IPS-15b (cell line): Measurements from ENCODE around the gene GRB7.
A peak's percentile ranks its signal among the peaks of the same experiment; 100 is the strongest.

ENCODE experiments used
- H3K27me3 ChIP-seq: one replicate; pipeline ENCODE4 v1.6.1; 2013; ENCODE audit warnings: low read length; ENCODE audit not compliant: control insufficient read depth, insufficient read depth
- H3K36me3 ChIP-seq: one replicate; pipeline ENCODE4 v1.6.1; 2013; ENCODE audit warnings: low read length; ENCODE audit not compliant: control insufficient read depth, insufficient read depth
- H3K4me1 ChIP-seq: one replicate; pipeline ENCODE4 v1.6.1; 2013; ENCODE audit warnings: mild to moderate bottlenecking, low read length; ENCODE audit not compliant: control insufficient read depth, insufficient read depth
- H3K4me3 ChIP-seq: one replicate; pipeline ENCODE4 v1.5.1; 2013; ENCODE audit warnings: low read depth, low read length
- H3K9ac ChIP-seq: one replicate; pipeline ENCODE4 v1.6.1; 2013; ENCODE audit warnings: low read depth, mild to moderate bottlenecking, low read length
- H3K9me3 ChIP-seq: one replicate; pipeline ENCODE4 v1.6.1; 2013; ENCODE audit warnings: mild to moderate bottlenecking, low read length; ENCODE audit not compliant: control insufficient read depth, insufficient read depth

The GRB7 gene

GRCh38 chr17:39726617-39727016, 11.1 kb upstream of the GRB7 start:
- peaks cover 5% of the 10 kb centered on the region for H3K4me1 ChIP-seq
- H3K4me3 ChIP-seq = no peak overlapping the region
- no peaks in the 10 kb centered on the region for H3K9me3 ChIP-seq
- H3K9ac ChIP-seq = no peak overlapping the region
- peaks cover 43% of the 10 kb centered on the region for H3K36me3 ChIP-seq
- H3K27me3 ChIP-seq = no peaks in the 10 kb centered on the region

DNA sequence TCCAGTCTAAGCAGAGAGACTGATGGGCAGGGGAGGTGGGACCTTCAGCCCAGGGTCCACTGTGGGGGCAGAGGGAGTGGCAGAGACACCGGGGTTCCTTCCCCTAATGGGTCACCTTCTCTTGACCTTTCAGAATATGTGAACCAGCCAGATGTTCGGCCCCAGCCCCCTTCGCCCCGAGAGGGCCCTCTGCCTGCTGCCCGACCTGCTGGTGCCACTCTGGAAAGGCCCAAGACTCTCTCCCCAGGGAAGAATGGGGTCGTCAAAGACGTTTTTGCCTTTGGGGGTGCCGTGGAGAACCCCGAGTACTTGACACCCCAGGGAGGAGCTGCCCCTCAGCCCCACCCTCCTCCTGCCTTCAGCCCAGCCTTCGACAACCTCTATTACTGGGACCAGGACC, 10.2 kb upstream of the GRB7 start:
- H3K4me3 ChIP-seq = no peak overlapping the region
- H3K27me3 ChIP-seq = no peaks in the 10 kb centered on the region
- peaks cover 5% of the 10 kb centered on the region for H3K4me1 ChIP-seq
- H3K9ac ChIP-seq = no peak overlapping the region
- no peaks in the 10 kb centered on the region for H3K9me3 ChIP-seq
- H3K36me3 ChIP-seq = peaks cover 43% of the 10 kb centered on the region

GRCh38 chr17:39729280-39729851, 8.4 kb upstream of the GRB7 start:
- Histone ChIP-seq H3K9me3 (no peaks in the 10 kb centered on the region), H3K36me3 (peaks cover 38% of the 10 kb centered on the region), H3K9ac (peak overlapping the region; percentile 68), H3K4me3 (peak overlapping the region; percentile 84), H3K27me3 (no peaks in the 10 kb centered on the region), H3K4me1 (peaks cover 5% of the 10 kb centered on the region)

DNA sequence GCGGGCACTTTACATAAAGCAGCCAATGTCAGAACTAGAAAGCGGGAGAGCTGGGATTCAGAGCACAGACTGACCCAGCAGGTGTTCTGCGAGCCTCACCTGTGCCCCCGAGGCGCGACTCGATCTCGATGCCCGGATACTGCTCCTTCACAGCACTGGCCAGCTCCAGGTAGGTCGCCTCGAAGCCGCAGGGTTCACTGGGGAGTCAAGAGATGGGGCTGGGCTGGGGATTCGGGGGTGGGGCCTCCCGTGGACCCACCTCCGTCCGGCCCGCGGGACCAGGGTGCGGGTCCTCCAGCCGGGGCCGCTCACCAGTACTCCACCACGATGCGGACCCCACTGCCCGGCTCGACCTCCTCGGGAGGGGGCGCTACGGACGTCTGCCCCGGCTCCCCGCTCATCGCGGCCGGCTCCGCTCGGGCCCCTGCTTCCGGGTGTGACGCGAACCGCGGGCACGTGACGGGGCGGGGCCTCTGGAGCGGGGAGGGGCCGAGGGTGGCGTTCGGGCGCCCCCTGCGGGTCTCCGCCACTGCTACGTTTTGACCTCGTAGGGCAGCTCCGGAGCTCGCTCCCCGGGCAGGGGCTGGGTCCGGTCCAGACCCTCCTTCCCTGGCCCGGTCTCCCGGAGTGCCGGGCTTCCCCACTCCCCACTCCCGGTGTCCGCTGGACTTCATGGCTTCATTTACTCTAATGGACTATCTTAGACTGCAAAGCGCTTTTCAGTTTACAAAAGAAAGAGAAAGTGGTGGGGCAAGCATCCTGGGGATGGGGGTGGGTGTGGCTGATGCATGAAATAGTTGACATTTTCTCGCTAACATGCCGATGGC, 7.4 kb upstream of the GRB7 start, which contains the start of gene MIEN1:
MIEN1 (minus strand) TSS at position 438 of the 827 bp plus-strand sequence; CDS start at position 401, 37 bp downstream.
- no peaks in the 10 kb centered on the region for H3K9me3 ChIP-seq
- H3K4me3 ChIP-seq = peak within 1 kb of the TSS; percentile 84
- peak within 1 kb of the TSS; percentile 68 for H3K9ac ChIP-seq
- H3K4me1 ChIP-seq = peaks cover 5% of the 10 kb centered on the region
- H3K27me3 ChIP-seq = no peaks in the 10 kb centered on the region
- peaks cover 29% of the 10 kb centered on the region for H3K36me3 ChIP-seq

DNA sequence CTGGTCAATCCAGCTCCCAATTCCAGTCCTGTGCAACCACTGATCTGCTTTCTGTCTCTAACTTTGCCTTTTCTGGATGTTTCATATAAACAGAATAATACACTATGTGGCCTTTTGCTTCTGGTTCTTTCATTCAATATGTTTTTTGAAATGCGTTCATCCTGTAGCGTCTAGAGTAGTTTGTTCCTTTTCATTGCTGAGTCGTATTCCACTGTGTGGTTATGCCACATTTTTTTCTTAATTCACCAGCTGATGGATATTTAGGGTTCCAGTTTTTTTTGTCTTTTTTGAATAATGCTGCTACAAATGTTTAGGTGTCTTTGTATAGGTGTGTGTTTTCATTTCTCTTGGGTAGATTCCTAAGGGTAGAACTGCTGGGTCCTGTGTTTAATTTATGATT, 5.2 kb upstream of the GRB7 start:
- Histone ChIP-seq H3K9ac (no peak overlapping the region), H3K27me3 (no peaks in the 10 kb centered on the region), H3K9me3 (no peaks in the 10 kb centered on the region), H3K4me1 (peaks cover 7% of the 10 kb centered on the region), H3K36me3 (peaks cover 15% of the 10 kb centered on the region), H3K4me3 (no peak overlapping the region)

GRCh38 chr17:39735882-39736281, 1.9 kb upstream of the GRB7 start:
- H3K27me3 ChIP-seq = no peaks in the 10 kb centered on the region
- peaks cover 2% of the 10 kb centered on the region for H3K4me1 ChIP-seq
- no peak overlapping the region for H3K4me3 ChIP-seq
- H3K36me3 ChIP-seq = no peaks in the 10 kb centered on the region
- H3K9ac ChIP-seq = no peak overlapping the region
- H3K9me3 ChIP-seq = no peaks in the 10 kb centered on the region

GRCh38 chr17:39736319-39737165, 1.2 kb upstream of the GRB7 start:
- Histone ChIP-seq H3K27me3 (no peaks in the 10 kb centered on the region), H3K9ac (no peak overlapping the region), H3K36me3 (no peaks in the 10 kb centered on the region), H3K4me1 (peaks cover 6% of the 10 kb centered on the region), H3K9me3 (no peaks in the 10 kb centered on the region), H3K4me3 (no peak overlapping the region)

DNA sequence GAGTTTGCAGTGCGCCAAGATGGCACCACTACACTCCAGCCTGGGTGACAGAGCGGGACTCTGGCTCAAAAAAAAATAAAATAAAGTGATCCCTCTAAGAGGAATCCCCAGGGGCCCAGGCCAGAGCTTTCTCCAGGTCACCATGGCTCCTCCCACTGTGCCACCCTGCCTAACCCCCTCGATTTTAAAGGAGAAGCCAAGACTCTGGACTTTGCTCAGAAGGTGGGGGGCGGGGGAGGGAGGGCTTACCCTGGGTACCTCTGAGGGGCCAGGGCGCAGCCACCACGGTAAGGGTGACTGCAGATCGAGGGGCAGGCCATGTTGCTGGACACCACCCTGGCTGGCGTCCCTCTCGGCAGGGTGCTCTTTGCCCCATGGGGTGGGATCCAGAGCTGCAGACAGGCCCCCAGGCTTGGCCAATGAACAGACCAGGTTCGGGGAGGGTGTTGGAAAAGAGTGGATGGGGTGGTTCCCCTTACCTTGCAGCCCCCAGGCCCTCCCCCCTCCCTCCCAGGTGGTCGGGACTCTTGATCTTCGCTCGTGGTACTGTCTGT, 455 bp upstream of the GRB7 start:
- peaks cover 6% of the 10 kb centered on the region for H3K4me1 ChIP-seq
- H3K9me3 ChIP-seq = no peaks in the 10 kb centered on the region
- no peaks in the 10 kb centered on the region for H3K27me3 ChIP-seq
- H3K9ac ChIP-seq = no peak overlapping the region
- H3K4me3 ChIP-seq = peak overlapping the region; percentile 90
- H3K36me3 ChIP-seq = peaks cover 4% of the 10 kb centered on the region

GRCh38 chr17:39738568-39738901, 797 bp downstream of the GRB7 start:
- Histone ChIP-seq H3K9ac (peak overlapping the region; percentile 65), H3K27me3 (no peaks in the 10 kb centered on the region), H3K4me3 (peak overlapping the region; percentile 90), H3K4me1 (peaks cover 6% of the 10 kb centered on the region), H3K9me3 (no peaks in the 10 kb centered on the region), H3K36me3 (peaks cover 17% of the 10 kb centered on the region)

- no peaks in the 10 kb centered on the region for H3K9me3 ChIP-seq
- peaks cover 23% of the 10 kb centered on the region for H3K36me3 ChIP-seq
- no peaks in the 10 kb centered on the region for H3K27me3 ChIP-seq
- H3K4me1 ChIP-seq = peaks cover 6% of the 10 kb centered on the region
- H3K4me3 ChIP-seq = peak overlapping the region; percentile 90
- peak overlapping the region; percentile 42 for H3K9ac ChIP-seq
Measured at GRCh38 chr17:39738983-39739884, 1.5 kb downstream of the GRB7 start.
